Gastrocnemius medialis (tissue), 4 donors: ENCODE data around the gene TTLL8. TPM values are rescaled to one million over a fixed set of nuclear protein-coding genes. Genes with fewer than 3 reads are reported as not detected.
A peak's percentile ranks its signal among the peaks of the same experiment; 100 is the strongest.

Experiments used
- ATAC-seq, 2 donors: fragments of 150-250 bp; one replicate each; pipeline ENCODE4 v1.9.1; 2016
- DNase-seq, 2 donors: peaks; one replicate each; pipeline ENCODE4 v3.0.0-alpha.2; 2019
- H3K27ac ChIP-seq, 4 donors: fragments of 200-600 bp; sonication (generic); 1 replicate in 1 of 4; 2 replicates in 3 of 4; pipeline ENCODE4 v1.5.1; 2016 to 2018; ENCODE audit warnings: mild to moderate bottlenecking in 2 of 4, moderate library complexity in 1 of 4
- H3K27me3 ChIP-seq, 3 donors: fragments of 200-600 bp; sonication (generic) in 2 of 3; 1 replicate in 1 of 3; 2 replicates in 2 of 3; pipeline versions ENCODE4 v1.5.1 to v1.6.0; 2016 to 2019; ENCODE audit warnings: mild to moderate bottlenecking in 1 of 3, moderate library complexity in 1 of 3
- H3K36me3 ChIP-seq, 2 donors: fragments of 200-600 bp; sonication (generic) in 1 of 2; one replicate each; pipeline ENCODE4 v1.5.1; 2017 to 2018
- H3K4me1 ChIP-seq, 2 donors: fragments of 200-600 bp; sonication (generic) in 1 of 2; one replicate each; pipeline ENCODE4 v1.5.1; 2016 to 2017; ENCODE audit warnings: mild to moderate bottlenecking in 2 of 2
- H3K4me3 ChIP-seq, 4 donors: fragments of 200-600 bp; sonication (generic) in 3 of 4; 1 replicate in 1 of 4; 2 replicates in 3 of 4; pipeline ENCODE4 v1.5.1; 2016 to 2019; ENCODE audit warnings: mild to moderate bottlenecking in 2 of 4
- H3K9me3 ChIP-seq, 3 donors: fragments of 200-600 bp; sonication (generic) in 2 of 3; 1 replicate in 1 of 3; 2 replicates in 2 of 3; pipeline ENCODE4 v1.5.1; 2016 to 2019
- CTCF ChIP-seq, 5 experiments: fragments of 450-650 bp in 3 of 5; fragments of 200-600 bp in 2 of 5; sonication (generic) in 2 of 5; IDR thresholded peaks in 4 of 5; conservative IDR thresholded peaks in 1 of 5; 1 replicate in 4 of 5; 2 replicates in 1 of 5; pipeline ENCODE4 v1.5.1; 2016 to 2019; ENCODE audit warnings: antibody characterized with exemption in 5 of 5, mild to moderate bottlenecking in 3 of 5, moderate library complexity in 3 of 5
- POLR2A ChIP-seq, 2 donors: fragments of 450-650 bp; IDR thresholded peaks; one replicate each; pipeline ENCODE4 v1.6.1; 2017; ENCODE audit warnings: antibody characterized with exemption in 2 of 2, mild to moderate bottlenecking in 2 of 2, moderate library complexity in 2 of 2
- in situ Hi-C, 4 donors: fragments of 200-750 bp; cut with MboI; loops; one replicate each; pipeline versions ENCODE4 v1.15.0 to v1.8.0; 2017; ENCODE audit warnings: low sequenced_read_pairs in 4 of 4
- intact Hi-C: fragments of 100-400 bp; cut with DNase I; formaldehyde crosslinking; loops from one replicate; pipeline ENCODE4 v1.15.1; 2023; ENCODE audit warnings: low total_unique reads
- total RNA-seq, 4 donors: library from RNA; depleted of rRNA; stranded (reverse); fragments of >200 nt; gene quantifications; one replicate each; pipeline versions ENCODE4 v1.1.0 to v1.2.3, GENCODE V29; 2016

The TTLL8 gene
- total RNA-seq, 4 donors from 2014 or later = not detected

- Histone ChIP-seq H3K27ac (no peak overlapping the region), H3K9me3 (no peaks in the 10 kb centered on the region), H3K4me1 (no peaks in the 10 kb centered on the region), H3K27me3 (peaks cover 0 to 28% (median 16%) of the 10 kb centered on the region in 3 donors), H3K4me3 (no peak overlapping the region), H3K36me3 (no peaks in the 10 kb centered on the region)
- in situ Hi-C loops = no loop called here
- peak in 1 of 2 donors; percentile 6 for DNase-seq
- intact Hi-C loops = no loop called here
- no peak for ATAC-seq
- TF ChIP-seq POLR2A (IDR thresholded peaks at IDR 0.05) (no peak), CTCF (IDR thresholded peaks at IDR 0.05 in 4 of 5, conservative IDR thresholded peaks at IDR 0.05 in 1 of 5) (no peak)
These were observed 23.5 kb upstream of the TTLL8 start for GRCh38 chr22:50081426-50082196.

GRCh38 chr22:50080077-50080465, 22.0 kb upstream of the TTLL8 start:
- Histone ChIP-seq H3K9me3 (no peaks in the 10 kb centered on the region), H3K4me3 (no peak overlapping the region), H3K27ac (no peak overlapping the region), H3K4me1 (no peaks in the 10 kb centered on the region), H3K27me3 (peaks cover 0 to 26% (median 16%) of the 10 kb centered on the region in 3 donors), H3K36me3 (no peaks in the 10 kb centered on the region)
- TF ChIP-seq CTCF (IDR thresholded peaks at IDR 0.05 in 4 of 5, conservative IDR thresholded peaks at IDR 0.05 in 1 of 5) (no peak), POLR2A (IDR thresholded peaks at IDR 0.05) (no peak)
- ATAC-seq = no peak
- DNase-seq = no peak
- intact Hi-C loops = no loop called here
- in situ Hi-C loops = no loop called here

DNA sequence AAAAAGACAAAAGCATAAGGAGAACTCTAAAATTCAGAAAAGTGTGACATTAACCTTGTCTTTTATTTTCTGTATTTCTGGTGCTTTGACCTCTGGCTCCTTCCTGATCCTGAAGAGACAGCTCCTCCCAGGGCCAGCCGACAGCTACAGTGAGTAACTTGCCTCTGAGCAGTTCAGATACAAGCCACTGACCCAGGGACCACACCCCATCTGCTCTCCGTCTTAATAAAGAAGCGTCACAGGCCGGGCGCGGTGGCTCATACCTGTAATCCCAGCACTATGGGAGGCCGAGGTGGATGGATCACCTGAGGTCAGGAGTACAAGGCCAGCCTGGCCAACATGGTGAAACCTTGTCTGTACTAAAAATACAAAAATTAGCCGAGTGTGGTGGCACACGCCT, 20.7 kb upstream of the TTLL8 start:
- DNase-seq (no peak), ATAC-seq (no peak)
- in situ Hi-C loops = no loop called here
- H3K27me3 ChIP-seq = peaks cover 2 to 14% (median 6%) of the 10 kb centered on the region in 3 donors
- no peaks in the 10 kb centered on the region for H3K9me3 ChIP-seq
- no peaks in the 10 kb centered on the region for H3K4me1 ChIP-seq
- no peak overlapping the region for H3K27ac ChIP-seq
- no peak overlapping the region for H3K4me3 ChIP-seq
- intact Hi-C loops = no loop called here
- TF ChIP-seq POLR2A (IDR thresholded peaks at IDR 0.05) = no peak
- TF ChIP-seq CTCF (IDR thresholded peaks at IDR 0.05 in 4 of 5, conservative IDR thresholded peaks at IDR 0.05 in 1 of 5) = no peak
- H3K36me3 ChIP-seq = no peaks in the 10 kb centered on the region

DNA sequence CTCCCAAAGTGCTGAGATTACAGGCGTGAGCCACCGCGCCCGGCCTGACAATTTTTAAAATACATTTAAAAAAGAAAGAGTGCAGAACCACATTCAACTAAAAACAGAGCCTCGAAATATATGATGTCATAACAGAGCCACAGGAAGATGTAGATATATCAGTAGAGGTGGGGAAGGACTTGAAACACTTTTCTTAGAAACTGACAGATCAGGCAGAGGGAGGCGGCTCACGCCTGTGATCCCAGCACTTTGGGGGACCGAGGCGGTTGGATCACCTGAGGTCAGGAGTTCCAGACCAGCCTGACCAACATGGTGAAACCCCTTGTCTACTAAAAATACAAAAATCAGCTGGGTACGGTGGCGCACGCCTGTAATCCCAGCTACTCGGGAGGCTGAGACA, 20.1 kb upstream of the TTLL8 start:
- no peak for DNase-seq
- in situ Hi-C loops = no loop called here

DNA sequence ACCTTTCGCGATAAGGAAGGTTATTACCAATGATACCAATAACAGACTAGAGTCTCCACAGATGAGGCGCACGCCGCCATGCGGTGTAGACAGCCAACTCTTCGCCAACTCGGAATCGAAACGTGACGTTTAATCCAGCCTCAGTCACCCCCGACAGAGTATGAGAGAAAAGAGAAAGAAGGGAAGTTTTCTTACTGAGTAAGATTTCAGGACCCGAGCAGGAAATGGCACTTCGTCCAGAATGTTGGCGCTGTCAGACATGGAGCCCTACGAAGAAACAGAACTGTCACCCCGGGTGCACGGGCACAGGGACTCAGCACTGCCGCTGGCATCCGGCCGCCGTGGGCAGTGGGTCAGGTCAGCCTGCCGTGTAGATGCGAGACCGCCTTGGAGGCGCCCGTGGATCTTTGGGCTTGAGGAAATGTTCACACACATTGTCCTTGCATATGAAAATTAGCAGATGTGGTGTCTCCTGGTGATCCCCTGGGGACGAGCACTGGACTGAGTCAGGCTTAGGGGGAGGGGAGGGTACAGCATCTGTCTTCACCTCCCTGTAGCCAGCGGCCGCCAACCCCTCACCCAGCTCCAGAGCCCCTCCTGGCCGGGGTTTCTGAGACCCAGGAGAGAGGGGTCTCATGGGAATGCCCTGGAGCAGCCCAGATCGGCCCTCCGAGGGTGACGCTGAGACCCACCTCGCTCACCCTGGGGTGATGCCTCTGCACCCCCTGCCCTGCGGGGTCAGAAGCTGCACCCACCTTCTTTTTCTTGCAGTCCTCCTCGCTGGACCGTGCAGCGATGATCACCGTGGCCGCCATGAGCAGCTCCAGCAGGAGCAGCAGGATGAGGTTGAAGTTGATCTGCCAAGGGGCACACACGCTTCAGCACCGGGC, 18.8 kb upstream of the TTLL8 start:
- Histone ChIP-seq H3K4me1 (no peaks in the 10 kb centered on the region), H3K9me3 (no peaks in the 10 kb centered on the region), H3K27ac (no peak overlapping the region), H3K36me3 (no peaks in the 10 kb centered on the region), H3K4me3 (no peak overlapping the region), H3K27me3 (peaks cover 4 to 10% (median 4%) of the 10 kb centered on the region in 3 donors)
- intact Hi-C loops = no loop called here
- no peak for ATAC-seq
- in situ Hi-C loops = no loop called here
- DNase-seq = no peak
- no peak for TF ChIP-seq CTCF (IDR thresholded peaks at IDR 0.05 in 4 of 5, conservative IDR thresholded peaks at IDR 0.05 in 1 of 5)
- no peak for TF ChIP-seq POLR2A (IDR thresholded peaks at IDR 0.05)

More for the DNA sequence above, 20.1 kb upstream of the TTLL8 start:
- no peak for ATAC-seq
- H3K4me3 ChIP-seq = no peak overlapping the region
- H3K4me1 ChIP-seq = no peaks in the 10 kb centered on the region
- no peaks in the 10 kb centered on the region for H3K9me3 ChIP-seq
- H3K27me3 ChIP-seq = peaks cover 2 to 10% (median 2%) of the 10 kb centered on the region in 3 donors
- no peak overlapping the region for H3K27ac ChIP-seq
- TF ChIP-seq POLR2A (IDR thresholded peaks at IDR 0.05) = no peak
- H3K36me3 ChIP-seq = no peaks in the 10 kb centered on the region
- intact Hi-C loops = no loop called here
